Hepatic stellate cell (primary cell): ENCODE measurements around the gene WNT11.
A peak's percentile ranks its signal among the peaks of the same experiment; 100 is the strongest.

Experiments used
- DNase-seq: peaks from one replicate; pipeline ENCODE4 v3.0.0; 2011; ENCODE audit warnings: low spot score

The WNT11 gene

GRCh38 chr11:76173663-76174062 is 32.6 kb downstream of the WNT11 start:
- no peak for DNase-seq

- DNase-seq: no peak
Measured at GRCh38 chr11:76172583-76172982, 33.7 kb downstream of the WNT11 start.

- DNase-seq: no peak
Measured at GRCh38 chr11:76170468-76170867, 35.8 kb downstream of the WNT11 start.

GRCh38 chr11:76169473-76169896 is 36.8 kb downstream of the WNT11 start:
- no peak for DNase-seq

GRCh38 chr11:76167590-76167989 is 38.7 kb downstream of the WNT11 start:
- no peak for DNase-seq

DNA sequence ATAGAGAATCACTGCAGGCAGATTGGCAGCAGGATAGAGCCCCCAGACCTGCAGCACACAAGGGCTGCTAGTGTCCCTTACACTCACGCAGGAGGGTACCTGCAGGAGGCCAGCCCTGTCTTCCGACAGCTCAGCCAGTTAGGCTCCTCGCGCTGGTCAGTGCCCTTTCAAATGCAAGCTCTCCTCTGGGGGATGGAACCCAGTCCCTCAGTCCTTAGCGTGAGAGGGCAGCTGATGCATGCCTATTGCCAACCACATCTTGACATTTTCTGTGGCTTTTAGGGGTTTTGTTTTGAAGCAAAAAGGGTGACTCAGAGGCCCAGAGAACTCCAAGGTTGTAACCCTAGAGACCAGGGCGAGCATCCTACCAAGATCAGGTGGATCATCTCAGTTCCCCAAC is 40.0 kb downstream of the WNT11 start:
- DNase-seq: no peak

GRCh38 chr11:76164861-76165751 is 41.2 kb downstream of the WNT11 start:
- DNase-seq: no peak

- DNase-seq: no peak
Measured at GRCh38 chr11:76164081-76164480, 42.2 kb downstream of the WNT11 start.

- no peak for DNase-seq
Measured at GRCh38 chr11:76163289-76163880, 42.9 kb downstream of the WNT11 start.

DNA sequence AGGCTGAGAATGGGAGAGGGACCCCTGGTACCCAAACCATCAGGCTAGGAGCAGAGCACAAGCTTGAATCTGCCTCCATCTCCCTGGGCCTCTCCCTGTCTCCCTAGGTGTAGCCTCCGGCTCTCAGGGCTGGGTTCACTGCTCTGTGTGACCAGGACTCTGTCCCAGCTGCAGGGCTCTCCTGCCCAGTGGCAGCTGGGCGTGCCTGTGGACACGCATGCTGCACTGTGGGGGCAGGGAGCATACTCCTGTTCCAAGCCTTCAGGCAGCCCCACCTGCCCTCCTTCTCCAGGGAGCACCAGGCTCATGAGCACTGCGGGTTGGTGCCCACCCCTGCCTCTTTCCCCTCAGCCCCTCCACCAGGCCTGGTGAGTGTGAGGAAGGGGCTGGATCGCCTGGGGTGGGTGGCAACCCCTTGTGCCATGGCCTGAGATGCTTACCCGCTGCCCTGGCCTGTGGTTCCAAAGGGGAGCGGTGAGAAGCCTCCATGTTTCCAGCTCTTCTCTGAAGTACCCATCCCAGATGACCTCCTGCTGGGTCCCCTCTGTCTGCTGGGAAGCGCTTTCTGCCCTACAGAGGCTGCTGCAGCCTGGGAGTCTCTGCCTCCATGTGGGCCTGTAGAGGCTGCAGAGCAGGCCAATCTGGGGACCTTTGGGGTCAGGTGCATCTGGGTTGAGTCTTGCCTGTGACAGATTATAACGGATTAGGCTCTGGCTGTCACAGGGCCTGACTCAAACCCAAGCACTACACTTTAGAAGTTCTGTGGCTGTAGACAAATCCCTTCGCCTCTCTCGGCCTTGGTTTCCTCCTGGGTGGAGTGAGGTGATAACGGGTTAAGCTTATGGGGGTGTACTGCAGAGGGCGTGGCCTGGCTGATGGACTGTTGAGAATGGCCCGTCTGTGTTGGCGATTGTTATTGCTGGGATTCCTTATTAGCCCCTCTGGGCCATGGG is 43.7 kb downstream of the WNT11 start:
- no peak for DNase-seq

DNA sequence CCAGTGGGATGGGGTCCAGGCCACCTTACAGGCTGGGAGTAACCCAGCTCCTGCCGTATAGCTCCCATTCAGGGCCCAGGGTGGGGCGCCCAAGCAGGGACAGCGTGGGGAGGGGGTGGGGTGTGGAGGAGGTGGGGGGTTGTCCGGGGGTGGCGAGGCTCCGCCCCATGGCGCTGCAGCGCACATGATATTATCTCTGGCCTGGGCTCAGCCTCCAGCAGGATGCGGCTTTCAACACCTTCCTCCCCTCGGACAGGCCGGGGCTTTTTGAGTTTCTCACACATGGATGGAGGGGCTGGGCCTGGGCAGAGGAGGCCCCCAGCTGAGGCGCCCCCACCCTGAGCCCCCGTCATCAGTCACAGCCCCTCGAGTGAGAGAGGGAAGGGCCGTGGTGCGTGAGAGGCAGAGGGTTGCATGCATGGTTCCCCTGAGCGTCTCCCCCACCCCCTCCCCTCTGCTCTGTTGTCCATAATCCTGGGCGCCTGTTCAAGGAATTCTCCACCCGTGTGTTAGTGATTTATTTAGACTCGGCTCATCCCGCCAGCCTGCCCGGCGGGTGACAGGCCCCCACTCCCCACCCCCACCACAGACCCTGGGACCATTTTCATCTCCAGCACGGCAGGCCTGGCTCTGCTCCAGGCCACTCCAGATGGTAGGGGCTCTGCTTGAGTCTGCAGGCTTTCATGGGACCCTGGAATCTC is 44.9 kb downstream of the WNT11 start:
- peak; percentile 56 for DNase-seq

GRCh38 chr11:76160856-76161255 is 45.4 kb downstream of the WNT11 start:
- no peak for DNase-seq

DNA sequence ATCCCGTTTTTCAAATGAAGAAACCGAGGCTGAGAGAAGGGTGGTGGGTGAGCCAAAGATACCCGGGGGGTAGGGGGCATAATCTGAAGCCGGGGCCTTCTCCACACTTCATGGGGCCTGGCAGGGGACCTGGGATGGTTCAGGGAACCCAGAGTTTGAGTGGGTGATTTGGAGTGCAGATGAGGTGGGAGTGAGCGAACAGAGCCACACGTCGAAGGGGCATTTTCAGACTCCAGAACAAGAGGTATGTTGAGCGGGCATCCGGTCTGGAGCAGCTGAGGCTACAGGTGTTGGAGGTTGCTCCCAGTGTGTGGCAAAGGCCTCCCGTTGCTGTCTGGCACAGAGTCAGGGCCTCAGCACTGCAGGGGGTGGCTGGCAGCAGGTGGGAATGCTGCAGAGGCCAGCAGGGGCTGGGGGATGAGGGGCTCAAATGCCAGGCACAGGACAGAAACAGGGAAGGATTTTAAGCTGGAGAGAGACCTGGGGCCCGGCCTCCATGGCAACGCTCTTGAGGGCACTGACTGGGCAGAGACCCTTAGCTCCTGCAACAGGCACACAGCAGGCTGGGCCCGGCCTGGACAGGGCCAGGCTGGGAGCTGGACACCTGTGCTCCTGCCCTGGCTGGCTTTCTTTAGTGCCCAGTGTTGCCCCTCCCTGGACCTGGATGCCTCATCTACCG is 46.2 kb downstream of the WNT11 start:
- no peak for DNase-seq

DNA sequence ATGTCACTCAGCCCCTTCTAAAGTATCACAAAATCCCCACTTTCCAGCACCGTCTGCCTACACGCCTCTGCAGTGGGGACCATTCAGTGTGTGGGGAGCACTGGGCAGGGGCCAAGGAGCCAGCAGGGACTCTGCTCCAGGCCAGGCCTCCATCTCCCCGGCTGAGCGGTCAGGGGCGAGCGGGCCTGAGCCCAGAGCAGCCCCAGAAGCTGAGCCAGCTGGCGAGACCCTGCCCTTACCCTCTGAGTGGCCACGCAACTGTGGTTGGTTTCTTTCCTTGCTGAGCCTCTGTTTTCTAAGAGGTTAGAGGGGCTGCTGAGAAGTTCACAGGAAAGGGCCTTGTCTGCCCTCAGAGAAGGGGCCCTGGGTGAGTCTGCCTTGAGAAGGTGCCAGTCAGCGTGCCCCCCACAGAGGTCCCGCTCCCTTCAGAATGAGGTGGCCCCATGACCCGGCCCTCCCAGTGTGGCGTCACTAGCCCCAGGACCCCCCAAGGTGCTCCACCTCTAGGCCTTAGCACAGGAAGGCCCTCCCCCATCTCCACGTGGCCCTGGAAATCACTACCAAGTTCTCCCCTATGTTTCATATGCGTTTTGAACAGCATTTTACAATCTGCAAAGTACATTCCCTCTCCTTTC is 46.9 kb downstream of the WNT11 start:
- DNase-seq: no peak

DNA sequence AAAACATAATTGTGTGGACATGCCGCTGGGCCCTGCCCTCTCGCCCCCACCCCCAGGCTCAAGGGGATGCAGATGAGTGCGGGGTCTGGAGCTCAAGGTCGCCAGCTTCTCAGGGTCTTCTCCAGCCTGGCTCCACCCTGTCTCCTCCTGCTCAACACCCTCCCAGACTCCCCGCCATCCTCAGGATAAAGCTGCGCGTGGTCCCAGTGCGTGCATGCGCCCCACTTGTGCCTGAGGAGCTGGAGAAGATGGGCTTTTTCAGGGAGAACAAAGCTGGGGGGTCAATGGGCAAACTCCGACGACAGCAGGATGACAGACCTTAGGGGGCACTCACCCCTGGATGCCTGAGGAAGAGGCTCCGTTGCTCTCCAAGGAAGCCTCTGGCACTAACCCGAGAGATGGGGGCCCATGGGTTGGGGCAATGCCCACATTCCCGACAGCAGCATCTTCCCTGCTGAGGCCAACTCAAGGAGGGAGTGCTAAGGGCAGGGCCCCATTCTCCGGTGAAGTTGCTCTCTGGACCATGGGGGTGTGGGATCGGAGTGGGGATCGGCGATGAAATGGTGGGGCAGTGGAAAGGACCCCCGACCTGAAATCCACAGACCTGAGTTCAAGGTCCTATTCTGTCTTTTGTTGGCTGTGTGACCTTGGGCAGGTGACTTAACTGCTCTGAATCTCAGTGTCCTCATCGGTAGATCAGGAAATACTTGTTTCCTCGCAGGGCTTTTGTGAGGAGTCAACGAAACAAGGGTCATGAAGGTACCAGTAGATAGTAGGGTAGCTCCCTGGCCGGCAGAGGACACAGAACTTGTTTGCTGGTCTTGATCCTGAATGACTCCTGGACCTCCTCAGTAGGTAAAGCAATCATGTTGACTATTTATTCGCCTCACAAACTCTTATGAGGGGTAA is 47.7 kb downstream of the WNT11 start:
- no peak for DNase-seq

GRCh38 chr11:76157891-76158290 is 48.4 kb downstream of the WNT11 start:
- DNase-seq: no peak

GRCh38 chr11:76156971-76157427 is 49.3 kb downstream of the WNT11 start:
- DNase-seq: no peak

- DNase-seq: no peak
Measured at GRCh38 chr11:76155500-76156227, 50.6 kb downstream of the WNT11 start.

DNA sequence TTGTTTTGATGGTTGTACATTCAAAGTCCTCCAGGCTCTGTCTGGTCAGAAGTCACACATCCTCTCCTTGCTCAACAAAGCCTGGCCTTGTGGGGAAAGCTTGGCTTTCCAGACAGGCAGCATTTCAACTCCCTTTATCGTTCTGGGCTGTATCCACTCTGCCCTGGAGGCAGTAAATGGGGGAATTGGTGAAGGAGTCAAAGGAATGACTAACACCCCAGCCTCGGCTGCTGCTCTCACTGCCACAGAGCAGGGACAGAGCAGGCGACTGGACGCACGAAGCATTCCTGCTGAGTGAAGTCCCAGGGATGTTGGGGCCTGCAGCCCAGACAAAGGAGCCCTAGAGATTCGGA is 52.8 kb downstream of the WNT11 start:
- DNase-seq: no peak
